Activated gamma-delta T cell treated with anti-CD3 and anti-CD28 coated beads, Interleukin-2, amount 50 U/mL, for 16 hours (primary cell): ENCODE data around the gene ZDHHC18.

Experiments
- DNase-seq: peaks from one replicate; pipeline ENCODE4 v3.0.0-alpha.2; 2020; ENCODE audit warnings: low read depth

ZDHHC18 gene

DNA sequence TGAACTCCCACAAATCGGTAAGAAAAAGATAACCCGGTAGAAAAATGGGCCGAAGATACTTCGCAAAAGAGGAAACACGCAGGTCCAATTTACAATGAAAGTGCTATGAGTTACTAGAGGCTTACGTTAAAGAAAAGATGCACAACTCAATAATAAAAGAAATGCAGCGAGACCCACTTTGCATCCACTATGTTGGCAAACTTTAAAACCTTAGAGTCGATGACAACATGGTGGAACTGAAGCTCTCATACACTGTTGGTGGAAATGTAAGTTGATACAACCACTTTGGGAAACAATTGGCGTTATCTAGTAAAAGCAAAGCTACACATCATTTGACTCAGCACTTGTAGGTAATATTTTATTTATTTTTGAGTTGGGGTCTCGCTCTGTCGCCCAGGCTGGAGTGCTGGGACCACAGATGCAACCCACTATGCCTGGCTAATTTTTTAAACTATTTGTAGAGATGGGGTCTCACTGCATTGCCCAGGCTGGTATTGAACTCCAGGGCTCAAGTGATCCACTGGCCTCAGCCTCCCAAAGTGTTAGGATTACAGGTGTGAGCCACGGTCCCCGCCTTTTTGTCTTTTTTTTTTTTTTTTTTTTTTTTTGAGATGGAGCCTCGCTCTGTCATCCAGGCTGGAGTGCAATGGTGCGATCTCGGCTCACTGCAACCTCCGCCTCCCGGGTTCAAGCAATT, 74.5 kb downstream of the ZDHHC18 start:
- DNase-seq, result no peak
